Vagina (tissue), 2 donors: Measurements from ENCODE around the gene KRT2.

Source experiments
- POLR2AphosphoS5 ChIP-seq, 2 donors: sonication (generic); formaldehyde crosslinking; IDR thresholded peaks; one replicate each; pipeline ENCODE4 v1.9.0; 2017; ENCODE audit warnings: antibody characterized with exemption in 2 of 2, mild to moderate bottlenecking in 2 of 2, low read depth in 1 of 2; ENCODE audit not compliant: insufficient read depth in 1 of 2
- TF ChIP-seq, protein P1 (sequence below), 3 experiments: fragments of 450-650 bp in 2 of 3; fragments of 200-600 bp in 1 of 3; sonication (generic) in 1 of 3; IDR thresholded peaks; one replicate each; pipeline ENCODE4 v1.5.1; 2017 to 2019; ENCODE audit warnings: antibody characterized with exemption in 3 of 3, mild to moderate bottlenecking in 2 of 3, moderate library complexity in 2 of 3

DNA sequence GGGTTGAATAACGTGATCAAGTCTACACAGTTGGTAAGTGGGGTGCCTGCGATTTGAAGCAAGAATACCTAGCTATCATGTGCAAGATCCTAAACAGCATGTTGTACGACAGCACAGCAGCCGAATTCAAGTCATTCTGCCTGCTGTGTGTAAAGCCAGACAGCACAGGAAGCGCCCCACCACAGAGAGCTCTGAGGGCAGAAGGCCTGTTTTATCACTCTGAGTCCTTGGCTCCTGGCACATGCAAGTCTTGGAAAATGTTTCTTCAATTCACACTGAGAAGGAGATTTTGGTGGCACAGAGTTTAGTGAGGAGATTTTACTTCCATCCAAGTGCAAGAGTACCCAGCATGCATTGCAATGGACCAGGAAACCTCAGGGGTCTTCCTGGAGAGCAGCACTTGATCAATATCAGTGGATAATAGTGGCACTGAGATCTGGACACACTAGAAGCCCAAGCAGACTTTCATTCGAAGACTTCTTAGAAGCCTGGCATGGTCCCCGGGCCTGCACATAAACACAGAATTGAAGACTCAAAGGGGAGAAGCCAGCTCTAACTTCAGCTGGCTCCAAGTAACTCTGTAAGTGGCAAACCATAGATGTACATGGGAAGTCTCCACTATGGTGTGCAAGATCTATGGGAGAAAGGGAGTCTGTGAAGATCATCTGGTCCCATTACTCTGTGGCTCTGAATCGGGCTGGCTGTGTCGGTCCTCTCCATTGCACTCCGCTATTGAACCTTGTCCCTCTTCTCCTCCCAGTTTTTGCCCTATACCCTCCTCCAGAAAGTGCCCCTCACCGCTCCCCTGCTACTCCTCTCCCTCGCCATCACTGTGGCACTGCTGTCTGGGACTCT, 29.7 kb upstream of the KRT2 start:
- TF ChIP-seq POLR2AphosphoS5 (IDR thresholded peaks at IDR 0.05; ENCODE audit: insufficient read depth in 1 of 2, low read depth in 1 of 2): no peak
- TF ChIP-seq, protein P1, sequence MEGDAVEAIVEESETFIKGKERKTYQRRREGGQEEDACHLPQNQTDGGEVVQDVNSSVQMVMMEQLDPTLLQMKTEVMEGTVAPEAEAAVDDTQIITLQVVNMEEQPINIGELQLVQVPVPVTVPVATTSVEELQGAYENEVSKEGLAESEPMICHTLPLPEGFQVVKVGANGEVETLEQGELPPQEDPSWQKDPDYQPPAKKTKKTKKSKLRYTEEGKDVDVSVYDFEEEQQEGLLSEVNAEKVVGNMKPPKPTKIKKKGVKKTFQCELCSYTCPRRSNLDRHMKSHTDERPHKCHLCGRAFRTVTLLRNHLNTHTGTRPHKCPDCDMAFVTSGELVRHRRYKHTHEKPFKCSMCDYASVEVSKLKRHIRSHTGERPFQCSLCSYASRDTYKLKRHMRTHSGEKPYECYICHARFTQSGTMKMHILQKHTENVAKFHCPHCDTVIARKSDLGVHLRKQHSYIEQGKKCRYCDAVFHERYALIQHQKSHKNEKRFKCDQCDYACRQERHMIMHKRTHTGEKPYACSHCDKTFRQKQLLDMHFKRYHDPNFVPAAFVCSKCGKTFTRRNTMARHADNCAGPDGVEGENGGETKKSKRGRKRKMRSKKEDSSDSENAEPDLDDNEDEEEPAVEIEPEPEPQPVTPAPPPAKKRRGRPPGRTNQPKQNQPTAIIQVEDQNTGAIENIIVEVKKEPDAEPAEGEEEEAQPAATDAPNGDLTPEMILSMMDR (IDR thresholded peaks at IDR 0.05): no peak
